Measurements from ENCODE around the gene SIL1.
"Not testable (repeated sequence)": the region's sequence is repeated elsewhere in the genome, so short reads cannot be mapped to it uniquely, and the experiment has no call there.

The SIL1 gene

DNA sequence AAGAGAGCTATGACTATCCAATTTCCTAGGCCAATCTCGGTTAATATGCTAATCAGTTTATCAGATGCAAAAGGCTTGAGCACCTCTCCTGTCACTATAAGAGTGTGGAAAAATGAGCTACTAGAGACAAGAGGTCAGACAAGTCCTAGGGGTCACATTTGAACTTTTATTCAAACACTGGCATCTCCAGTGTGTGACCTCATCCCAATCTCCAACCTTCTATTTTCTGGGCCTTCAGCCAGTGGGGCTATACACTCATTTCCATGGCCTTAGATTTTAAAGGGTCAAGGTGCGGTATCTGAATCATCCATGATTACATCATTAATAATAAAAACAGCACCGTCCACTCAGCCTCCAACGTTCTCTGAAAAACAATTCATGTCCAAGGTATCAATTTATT, 183.4 kb downstream of the SIL1 start:
- no peak overlapping the region for H3K27ac ChIP-seq (ENCODE audit: low read length)
- H3K27me3 ChIP-seq (ENCODE audit: control insufficient read depth, insufficient read depth, low read length): no peaks in the 10 kb centered on the region
- no CpG with 5 or more reads among the region's 4 CpGs for WGBS (ENCODE audit: insufficient coverage, insufficient read length)
- no peak for DNase-seq (ENCODE audit: low read depth, low spot score)
- no peaks in the 10 kb centered on the region for H3K36me3 ChIP-seq (ENCODE audit: control insufficient read depth, insufficient read depth, low read length)
- H3K4me3 ChIP-seq (ENCODE audit: low read length): no peak overlapping the region
- H3K9me3 ChIP-seq (ENCODE audit: control insufficient read depth, insufficient read depth, low read length): no peaks in the 10 kb centered on the region
- no peaks in the 10 kb centered on the region for H3K4me1 ChIP-seq (ENCODE audit: control insufficient read depth, insufficient read depth, low read length)

DNA sequence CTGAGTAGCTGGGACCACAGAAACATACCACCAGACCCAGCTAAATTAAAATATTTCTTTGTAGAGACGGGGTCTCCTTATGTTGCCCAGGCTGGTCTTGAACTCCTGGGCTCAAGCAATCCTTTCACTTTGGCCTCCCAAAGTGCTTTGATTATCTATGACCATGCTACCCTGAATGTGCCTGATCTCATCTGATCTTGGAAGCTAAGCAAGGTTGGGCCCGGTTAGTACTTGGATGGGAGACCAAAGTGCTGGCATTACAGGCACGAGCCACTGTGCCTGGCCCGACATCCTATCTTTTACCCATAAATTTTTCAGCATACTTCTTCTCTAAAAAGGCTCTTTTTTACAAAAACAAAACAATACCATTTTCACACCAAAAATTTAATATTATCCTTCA, 186.0 kb downstream of the SIL1 start:
- DNase-seq (ENCODE audit: low read depth, low spot score): no peak
- Histone ChIP-seq H3K27ac (ENCODE audit: low read length) (no peak overlapping the region), H3K9me3 (ENCODE audit: control insufficient read depth, insufficient read depth, low read length) (no peaks in the 10 kb centered on the region), H3K36me3 (ENCODE audit: control insufficient read depth, insufficient read depth, low read length) (no peaks in the 10 kb centered on the region), H3K27me3 (ENCODE audit: control insufficient read depth, insufficient read depth, low read length) (no peaks in the 10 kb centered on the region), H3K4me1 (ENCODE audit: control insufficient read depth, insufficient read depth, low read length) (no peaks in the 10 kb centered on the region), H3K4me3 (ENCODE audit: low read length) (no peak overlapping the region)
- WGBS (ENCODE audit: insufficient coverage, insufficient read length): no CpG with 5 or more reads among the region's 4 CpGs

DNA sequence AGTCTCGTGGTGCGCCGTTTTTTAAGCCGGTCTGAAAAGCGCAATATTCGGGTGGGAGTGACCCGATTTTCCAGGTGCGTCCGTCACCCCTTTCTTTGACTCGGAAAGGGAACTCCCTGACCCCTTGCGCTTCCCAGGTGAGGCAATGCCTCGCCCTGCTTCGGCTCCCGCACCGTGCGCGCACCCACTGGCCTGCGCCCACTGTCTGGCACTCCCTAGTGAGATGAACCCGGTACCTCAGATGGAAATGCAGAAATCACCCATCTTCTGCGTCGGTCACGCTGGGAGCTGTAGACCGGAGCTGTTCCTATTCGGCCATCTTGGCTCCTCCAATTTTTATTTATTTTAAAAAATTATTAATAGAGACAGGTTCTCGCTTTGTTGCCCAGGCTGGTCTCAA, 187.0 kb downstream of the SIL1 start:
- H3K4me1 ChIP-seq (ENCODE audit: control insufficient read depth, insufficient read depth, low read length); DNase-seq (ENCODE audit: low read depth, low spot score); H3K27me3 ChIP-seq (ENCODE audit: control insufficient read depth, insufficient read depth, low read length); H3K27ac ChIP-seq (ENCODE audit: low read length); H3K36me3 ChIP-seq (ENCODE audit: control insufficient read depth, insufficient read depth, low read length); H3K9me3 ChIP-seq (ENCODE audit: control insufficient read depth, insufficient read depth, low read length): not testable (repeated sequence)
- peak overlapping the region; percentile 9; the same call in 1 of the 2 replicates for H3K4me3 ChIP-seq (ENCODE audit: low read length)
- no CpG with 5 or more reads among the region's 25 CpGs for WGBS (ENCODE audit: insufficient coverage, insufficient read length)

DNA sequence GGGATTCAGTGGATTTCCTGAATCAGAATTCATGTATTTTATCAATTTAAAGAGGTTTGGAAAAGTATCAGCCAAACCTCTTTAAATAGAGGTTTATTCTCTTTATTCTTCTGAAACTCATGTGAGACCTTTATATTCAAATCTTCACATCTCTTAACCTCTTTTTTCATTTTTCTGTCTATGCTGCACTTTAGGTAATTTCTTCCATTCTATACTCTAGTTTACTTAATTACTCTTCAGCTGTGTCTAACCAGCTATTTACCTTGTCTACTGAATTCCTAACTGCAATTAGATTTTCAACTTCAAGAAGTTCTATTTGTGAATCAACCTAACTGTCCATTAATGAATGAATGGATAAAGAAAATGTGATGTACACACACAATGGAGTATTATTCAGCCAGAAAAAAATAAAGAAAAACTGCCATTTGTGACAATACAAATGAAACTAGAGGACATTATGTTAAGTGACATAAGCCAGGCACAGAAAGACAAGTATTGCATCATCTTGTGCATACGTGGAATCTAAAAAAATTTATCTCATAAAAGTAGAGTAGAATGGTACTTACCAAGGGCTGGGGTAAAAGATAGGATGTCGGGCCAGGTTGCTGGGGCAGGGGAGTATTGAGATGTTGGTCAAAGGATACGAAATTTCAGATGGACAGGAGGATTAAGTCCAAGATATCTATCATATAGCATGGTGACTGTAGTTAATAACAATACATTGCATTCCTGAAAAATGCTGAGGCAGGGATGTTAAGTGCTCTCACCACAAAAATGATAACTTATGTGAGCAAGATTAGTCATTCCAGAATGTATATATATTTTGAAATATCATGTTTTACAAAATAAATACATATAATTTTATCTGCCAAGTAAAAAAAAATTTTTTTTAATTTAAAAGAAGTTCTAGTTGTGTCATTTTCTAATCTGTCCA, 193.5 kb downstream of the SIL1 start:
- no peaks in the 10 kb centered on the region for H3K36me3 ChIP-seq (ENCODE audit: control insufficient read depth, insufficient read depth, low read length)
- H3K9me3 ChIP-seq (ENCODE audit: control insufficient read depth, insufficient read depth, low read length): no peaks in the 10 kb centered on the region
- WGBS (ENCODE audit: insufficient coverage, insufficient read length): no CpG with 5 or more reads among the region's 3 CpGs
- H3K27me3 ChIP-seq (ENCODE audit: control insufficient read depth, insufficient read depth, low read length): no peaks in the 10 kb centered on the region
- no peaks in the 10 kb centered on the region for H3K4me1 ChIP-seq (ENCODE audit: control insufficient read depth, insufficient read depth, low read length)
- H3K27ac ChIP-seq (ENCODE audit: low read length): no peak overlapping the region
- no peak for DNase-seq (ENCODE audit: low read depth, low spot score)
- no peak overlapping the region for H3K4me3 ChIP-seq (ENCODE audit: low read length)

DNA sequence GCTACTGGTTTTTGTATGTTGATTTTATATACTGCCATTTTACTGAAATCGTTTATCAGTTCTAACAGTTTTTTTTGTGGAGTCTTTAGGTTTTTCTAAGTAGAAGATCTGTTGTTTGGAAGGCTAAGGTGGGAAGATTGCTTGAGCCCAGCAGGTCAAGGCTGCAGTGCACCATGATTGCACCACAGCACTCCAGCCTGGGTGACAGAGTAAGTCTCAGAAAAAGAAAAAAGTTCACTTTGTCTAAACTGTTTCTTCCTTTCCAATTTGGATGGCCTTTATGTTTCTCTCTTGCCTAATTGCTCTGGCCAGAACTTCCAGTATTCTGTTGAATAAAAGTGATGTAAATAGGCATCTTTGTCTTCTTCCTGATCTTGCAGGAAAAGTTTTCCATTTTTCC, 198.5 kb downstream of the SIL1 start:
- no peaks in the 10 kb centered on the region for H3K4me1 ChIP-seq (ENCODE audit: control insufficient read depth, insufficient read depth, low read length)
- no peak overlapping the region for H3K27ac ChIP-seq (ENCODE audit: low read length)
- no peaks in the 10 kb centered on the region for H3K27me3 ChIP-seq (ENCODE audit: control insufficient read depth, insufficient read depth, low read length)
- no CpG with 5 or more reads among the region's 1 CpG for WGBS (ENCODE audit: insufficient coverage, insufficient read length)
- DNase-seq (ENCODE audit: low read depth, low spot score): no peak
- H3K36me3 ChIP-seq (ENCODE audit: control insufficient read depth, insufficient read depth, low read length): no peaks in the 10 kb centered on the region
- H3K9me3 ChIP-seq (ENCODE audit: control insufficient read depth, insufficient read depth, low read length): no peaks in the 10 kb centered on the region
- H3K4me3 ChIP-seq (ENCODE audit: low read length): no peak overlapping the region

DNA sequence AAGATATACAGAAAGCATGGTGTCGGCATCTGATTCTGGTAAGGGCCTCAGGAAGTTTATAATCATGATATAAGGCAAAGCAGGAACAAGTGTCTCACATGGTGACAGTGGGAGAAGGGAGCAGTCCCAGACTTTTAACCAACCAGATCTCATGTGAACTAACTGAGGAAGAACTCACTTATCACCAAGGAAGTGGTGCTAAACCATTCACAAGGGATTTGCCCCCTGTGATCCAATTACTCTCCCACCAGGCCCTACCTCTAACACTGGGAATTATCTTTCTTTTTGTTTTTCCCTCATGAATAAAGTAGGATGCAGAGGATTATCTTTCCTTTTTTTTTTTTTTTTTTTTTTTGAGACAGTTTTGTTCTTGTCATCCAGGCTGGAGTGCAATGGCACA, 199.6 kb downstream of the SIL1 start:
- no CpG with 5 or more reads among the region's 1 CpG for WGBS (ENCODE audit: insufficient coverage, insufficient read length)
- Histone ChIP-seq H3K27me3 (ENCODE audit: control insufficient read depth, insufficient read depth, low read length) (no peaks in the 10 kb centered on the region), H3K36me3 (ENCODE audit: control insufficient read depth, insufficient read depth, low read length) (no peaks in the 10 kb centered on the region)

DNA sequence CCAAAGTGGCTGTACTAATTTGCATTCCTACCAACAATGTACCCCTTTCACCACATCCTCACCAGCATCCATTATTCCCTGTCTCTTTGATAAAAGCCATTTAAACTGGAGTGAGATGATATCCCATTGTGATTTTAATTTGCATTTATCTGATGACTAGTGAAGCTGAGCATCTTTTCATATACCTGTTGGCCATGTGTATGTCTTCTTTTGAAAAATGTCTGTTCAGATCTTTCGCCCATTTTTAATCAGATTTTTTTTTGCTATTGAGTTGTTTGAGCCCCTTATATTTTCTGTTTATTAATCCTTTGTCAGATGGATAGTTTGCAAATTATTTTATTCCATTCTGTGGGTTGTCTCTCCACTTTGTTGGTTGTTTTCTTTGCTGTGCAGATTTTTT, 202.0 kb downstream of the SIL1 start:
- WGBS (ENCODE audit: insufficient coverage, insufficient read length): no CpG with 5 or more reads among the region's 1 CpG
- H3K27ac ChIP-seq (ENCODE audit: low read length): no peak overlapping the region
- H3K27me3 ChIP-seq (ENCODE audit: control insufficient read depth, insufficient read depth, low read length): no peaks in the 10 kb centered on the region
- no peaks in the 10 kb centered on the region for H3K9me3 ChIP-seq (ENCODE audit: control insufficient read depth, insufficient read depth, low read length)
- H3K4me1 ChIP-seq (ENCODE audit: control insufficient read depth, insufficient read depth, low read length): no peaks in the 10 kb centered on the region
- DNase-seq (ENCODE audit: low read depth, low spot score): no peak
- H3K4me3 ChIP-seq (ENCODE audit: low read length): no peak overlapping the region
- no peaks in the 10 kb centered on the region for H3K36me3 ChIP-seq (ENCODE audit: control insufficient read depth, insufficient read depth, low read length)

More for the DNA sequence above, 199.6 kb downstream of the SIL1 start:
- DNase-seq (ENCODE audit: low read depth, low spot score): no peak
- H3K27ac ChIP-seq (ENCODE audit: low read length): no peak overlapping the region
- no peaks in the 10 kb centered on the region for H3K4me1 ChIP-seq (ENCODE audit: control insufficient read depth, insufficient read depth, low read length)
- H3K4me3 ChIP-seq (ENCODE audit: low read length): no peak overlapping the region
- H3K9me3 ChIP-seq (ENCODE audit: control insufficient read depth, insufficient read depth, low read length): no peaks in the 10 kb centered on the region

DNA sequence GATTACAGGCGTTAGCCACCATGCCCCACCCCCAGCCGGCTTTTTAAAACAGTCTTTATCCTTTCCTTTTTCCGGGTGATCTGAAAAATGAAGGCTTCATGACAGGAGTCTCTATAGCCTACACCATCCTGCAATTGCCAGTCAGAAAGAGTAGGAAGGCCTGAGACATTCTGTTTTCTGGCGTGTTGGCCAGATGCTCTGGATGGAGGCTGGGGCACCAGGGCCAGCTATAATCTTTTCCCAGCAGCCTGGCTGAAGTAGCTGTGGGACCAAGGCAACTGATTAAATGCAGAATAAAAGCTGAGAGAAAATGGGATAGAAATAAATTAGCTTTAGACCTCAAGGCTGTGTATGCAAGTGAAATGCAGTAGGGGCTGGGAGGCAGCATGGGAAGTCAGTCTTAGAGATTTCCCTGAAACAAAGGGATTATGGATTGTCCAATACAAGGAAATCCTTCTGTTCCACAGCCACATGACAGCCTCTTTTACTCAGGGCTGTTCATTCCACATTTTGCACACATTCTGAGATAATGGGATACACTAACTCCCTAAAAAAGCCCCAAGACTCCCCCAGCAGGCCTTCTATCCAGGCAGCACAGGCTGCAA, 207.1 kb downstream of the SIL1 start:
- Histone ChIP-seq H3K9me3 (ENCODE audit: control insufficient read depth, insufficient read depth, low read length) (no peaks in the 10 kb centered on the region), H3K27ac (ENCODE audit: low read length) (no peak overlapping the region), H3K4me1 (ENCODE audit: control insufficient read depth, insufficient read depth, low read length) (no peaks in the 10 kb centered on the region), H3K36me3 (ENCODE audit: control insufficient read depth, insufficient read depth, low read length) (no peaks in the 10 kb centered on the region), H3K4me3 (ENCODE audit: low read length) (no peak overlapping the region), H3K27me3 (ENCODE audit: control insufficient read depth, insufficient read depth, low read length) (no peaks in the 10 kb centered on the region)
- no peak for DNase-seq (ENCODE audit: low read depth, low spot score)
- WGBS (ENCODE audit: insufficient coverage, insufficient read length): no CpG with 5 or more reads among the region's 4 CpGs

DNA sequence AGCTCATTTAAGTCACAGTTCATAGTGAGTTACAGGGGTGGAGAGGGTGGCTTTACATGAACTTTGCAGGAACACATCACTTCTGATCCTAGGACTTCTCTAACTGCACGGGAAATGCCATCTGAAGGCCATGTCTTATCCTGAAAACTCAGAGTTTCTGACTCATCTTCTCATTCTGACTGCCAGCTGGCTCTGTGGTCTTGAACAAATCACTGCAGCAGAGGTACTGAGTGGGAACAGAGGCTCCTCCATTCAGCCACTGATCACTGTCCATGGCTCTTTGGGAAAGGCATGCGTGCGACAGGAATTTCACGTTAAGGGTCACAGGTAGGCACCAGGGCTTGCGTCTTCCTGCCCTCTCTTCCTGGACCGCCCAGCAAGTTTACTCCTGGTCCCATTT, 208.4 kb downstream of the SIL1 start:
- Histone ChIP-seq H3K9me3 (ENCODE audit: control insufficient read depth, insufficient read depth, low read length) (no peaks in the 10 kb centered on the region), H3K27me3 (ENCODE audit: control insufficient read depth, insufficient read depth, low read length) (no peaks in the 10 kb centered on the region), H3K27ac (ENCODE audit: low read length) (no peak overlapping the region), H3K4me3 (ENCODE audit: low read length) (no peak overlapping the region), H3K4me1 (ENCODE audit: control insufficient read depth, insufficient read depth, low read length) (no peaks in the 10 kb centered on the region), H3K36me3 (ENCODE audit: control insufficient read depth, insufficient read depth, low read length) (no peaks in the 10 kb centered on the region)
- no CpG with 5 or more reads among the region's 6 CpGs for WGBS (ENCODE audit: insufficient coverage, insufficient read length)
- DNase-seq (ENCODE audit: low read depth, low spot score): no peak

DNA sequence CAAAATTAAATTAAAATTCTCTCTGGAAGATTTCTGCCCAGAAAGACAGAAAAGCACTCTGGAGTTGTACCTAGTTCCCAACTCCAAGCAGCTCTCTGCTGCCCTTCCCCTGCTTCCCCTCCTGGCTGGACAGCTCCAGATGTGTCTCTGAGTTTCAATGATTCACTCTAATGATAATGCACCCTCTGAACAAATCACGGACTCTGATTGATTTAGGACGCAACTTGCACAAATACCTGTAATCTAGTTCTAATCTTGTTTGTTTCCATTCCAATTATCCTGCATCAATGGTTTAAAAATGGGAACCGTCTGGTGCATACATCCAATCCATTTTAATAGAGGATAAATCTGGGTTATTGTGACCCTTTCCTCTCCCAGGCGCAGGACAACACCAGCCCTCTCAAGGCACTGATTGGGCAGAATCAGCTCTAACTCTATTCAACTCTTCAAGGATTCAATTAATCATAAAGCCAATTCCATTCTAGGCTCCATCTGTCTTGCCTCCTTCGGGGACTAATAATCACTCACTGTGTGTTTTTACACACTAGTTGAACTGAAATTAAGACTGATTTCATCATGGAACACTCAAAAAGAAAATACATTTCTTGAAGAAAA, 211.9 kb downstream of the SIL1 start:
- H3K9me3 ChIP-seq (ENCODE audit: control insufficient read depth, insufficient read depth, low read length): no peaks in the 10 kb centered on the region
- no peaks in the 10 kb centered on the region for H3K36me3 ChIP-seq (ENCODE audit: control insufficient read depth, insufficient read depth, low read length)
- H3K27ac ChIP-seq (ENCODE audit: low read length): no peak overlapping the region
- no peaks in the 10 kb centered on the region for H3K27me3 ChIP-seq (ENCODE audit: control insufficient read depth, insufficient read depth, low read length)
- no peak overlapping the region for H3K4me3 ChIP-seq (ENCODE audit: low read length)
- DNase-seq (ENCODE audit: low read depth, low spot score): no peak
- no CpG with 5 or more reads among the region's 5 CpGs for WGBS (ENCODE audit: insufficient coverage, insufficient read length)
- no peaks in the 10 kb centered on the region for H3K4me1 ChIP-seq (ENCODE audit: control insufficient read depth, insufficient read depth, low read length)
